ENCODE data around the gene CSF1.
"Not testable (repeated sequence)": the region's sequence is repeated elsewhere in the genome, so short reads cannot be mapped to it uniquely, and the experiment has no call there.

CSF1 gene

GRCh38 chr1:109878531-109879104 is 32.0 kb upstream of the CSF1 start:
- no peak for TF ChIP-seq POLR2A (IDR thresholded peaks at IDR 0.05; ENCODE audit: low read depth, low read length)
- no peak for FAIRE-seq

DNA sequence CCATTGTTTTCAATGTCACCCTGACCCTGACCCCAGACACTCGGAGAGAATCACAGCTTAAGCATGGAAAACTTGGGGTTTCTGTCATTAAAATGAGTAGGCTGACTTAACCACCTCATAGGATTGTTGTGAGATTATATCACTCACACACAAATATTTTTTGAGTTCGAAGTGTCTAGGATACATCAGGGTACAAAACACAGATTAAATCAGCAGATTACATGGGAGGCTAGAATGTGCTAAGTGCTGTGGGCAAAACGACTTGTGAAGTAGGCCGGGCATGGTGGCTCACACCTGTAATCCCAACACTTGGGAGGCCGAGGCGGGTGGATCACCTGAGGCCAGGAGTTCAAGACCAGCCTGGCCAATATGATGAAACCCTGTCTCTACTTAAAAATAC is 31.3 kb upstream of the CSF1 start:
- not testable (repeated sequence) for FAIRE-seq; DNase-seq (ENCODE audit: insufficient read length, low spot score)

More at GRCh38 chr1:109878531-109879104, 32.0 kb upstream of the CSF1 start:
- no peak for DNase-seq (ENCODE audit: insufficient read length, low spot score)

DNA sequence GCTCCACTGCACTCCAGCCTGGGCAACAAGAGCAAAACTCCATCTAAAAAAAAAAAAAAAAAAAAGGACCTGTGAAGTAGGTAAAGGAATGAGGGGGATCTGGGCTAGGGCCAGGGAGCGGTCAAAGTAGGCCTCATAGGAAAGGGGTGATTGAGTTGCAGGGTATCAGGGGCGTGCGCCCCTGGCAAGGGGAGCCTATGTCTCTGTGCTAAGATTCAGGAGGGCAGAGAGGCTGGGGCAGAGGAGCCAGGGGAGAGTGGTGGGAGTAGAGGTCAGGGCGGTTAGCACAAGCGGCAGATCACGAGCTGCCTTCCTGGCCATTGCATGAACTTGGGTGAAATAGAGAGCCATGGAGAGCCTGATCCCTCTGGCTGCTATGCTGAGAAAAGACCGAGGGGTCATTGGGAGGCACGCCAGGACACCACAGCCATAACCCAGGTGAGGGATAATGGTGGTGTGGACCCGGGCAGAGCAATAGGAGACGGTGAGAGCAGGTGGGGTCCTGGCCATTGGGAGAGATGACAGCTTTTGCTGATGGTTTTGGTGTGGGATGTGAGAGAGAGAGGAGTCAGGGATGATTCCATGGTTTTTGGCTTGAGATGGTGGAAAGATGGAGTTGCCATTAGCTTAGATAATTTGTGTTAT is 30.6 kb upstream of the CSF1 start:
- FAIRE-seq (no peak), DNase-seq (ENCODE audit: insufficient read length, low spot score) (no peak)
- no peak for TF ChIP-seq POLR2A (IDR thresholded peaks at IDR 0.05; ENCODE audit: low read depth, low read length)

GRCh38 chr1:109880971-109881894 is 29.4 kb upstream of the CSF1 start:
- FAIRE-seq, result no peak
- TF ChIP-seq POLR2A (IDR thresholded peaks at IDR 0.05; ENCODE audit: low read depth, low read length), result no peak
- no peak for DNase-seq (ENCODE audit: insufficient read length, low spot score)

DNA sequence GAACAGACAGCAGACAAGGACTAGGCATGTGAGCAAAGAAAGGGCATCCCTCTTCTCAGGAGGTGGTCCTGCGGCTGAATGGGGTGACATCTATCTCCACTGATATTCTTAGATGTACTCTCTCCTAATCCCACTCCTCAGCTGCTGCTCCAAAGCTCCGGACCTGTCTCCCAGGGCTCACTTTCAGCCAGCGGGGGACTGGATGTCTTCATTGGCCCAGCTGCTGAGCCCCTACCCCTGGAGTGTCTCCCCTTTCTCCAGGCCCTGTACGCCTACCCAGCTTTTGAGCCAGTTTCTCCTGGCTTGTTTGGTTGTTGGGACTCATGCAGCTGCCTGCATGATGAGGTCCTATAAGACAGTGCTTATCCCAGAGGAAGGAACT is 28.8 kb upstream of the CSF1 start:
- FAIRE-seq (no peak), DNase-seq (ENCODE audit: insufficient read length, low spot score) (no peak)
- no peak for TF ChIP-seq POLR2A (IDR thresholded peaks at IDR 0.05; ENCODE audit: low read depth, low read length)

GRCh38 chr1:109882288-109883245 is 28.1 kb upstream of the CSF1 start:
- FAIRE-seq, result no peak
- no peak for TF ChIP-seq POLR2A (IDR thresholded peaks at IDR 0.05; ENCODE audit: low read depth, low read length)
- no peak for DNase-seq (ENCODE audit: insufficient read length, low spot score)

DNA sequence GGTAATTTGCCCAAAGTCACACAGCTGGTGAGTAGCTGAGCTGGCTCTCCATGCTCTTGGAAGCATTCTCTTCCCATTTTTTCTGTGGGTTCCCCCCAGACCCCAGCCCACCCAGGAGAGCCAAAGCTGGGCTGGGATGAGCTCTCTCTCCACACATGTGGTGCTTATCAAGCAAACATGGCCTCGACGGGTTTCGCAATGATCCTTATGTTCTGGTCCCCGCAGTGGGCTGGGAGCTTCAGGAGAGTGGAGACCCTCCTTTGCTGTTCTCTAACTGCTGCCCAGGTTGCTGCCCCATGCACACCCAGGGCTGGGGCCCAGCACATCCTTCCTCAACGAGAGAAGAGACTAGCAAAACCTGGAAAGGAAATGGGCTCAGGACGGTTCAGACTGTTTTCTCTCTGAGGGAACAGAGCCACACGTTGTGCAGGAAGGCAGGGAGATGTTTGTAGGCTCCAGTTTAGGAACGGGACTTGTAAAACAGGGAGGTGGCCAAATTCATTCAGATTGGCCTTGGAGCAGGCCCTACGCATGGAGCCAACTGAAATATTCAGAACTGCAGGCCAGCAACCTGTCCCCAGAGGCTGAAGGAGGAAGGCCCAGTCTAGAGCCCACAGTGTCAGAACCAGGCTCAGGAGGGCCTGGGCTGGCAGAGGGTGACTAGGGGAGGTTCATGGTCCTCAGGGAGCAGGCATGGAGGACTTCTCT is 27.2 kb upstream of the CSF1 start:
- DNase-seq (ENCODE audit: insufficient read length, low spot score) (no peak), FAIRE-seq (no peak)
- no peak for TF ChIP-seq POLR2A (IDR thresholded peaks at IDR 0.05; ENCODE audit: low read depth, low read length)

DNA sequence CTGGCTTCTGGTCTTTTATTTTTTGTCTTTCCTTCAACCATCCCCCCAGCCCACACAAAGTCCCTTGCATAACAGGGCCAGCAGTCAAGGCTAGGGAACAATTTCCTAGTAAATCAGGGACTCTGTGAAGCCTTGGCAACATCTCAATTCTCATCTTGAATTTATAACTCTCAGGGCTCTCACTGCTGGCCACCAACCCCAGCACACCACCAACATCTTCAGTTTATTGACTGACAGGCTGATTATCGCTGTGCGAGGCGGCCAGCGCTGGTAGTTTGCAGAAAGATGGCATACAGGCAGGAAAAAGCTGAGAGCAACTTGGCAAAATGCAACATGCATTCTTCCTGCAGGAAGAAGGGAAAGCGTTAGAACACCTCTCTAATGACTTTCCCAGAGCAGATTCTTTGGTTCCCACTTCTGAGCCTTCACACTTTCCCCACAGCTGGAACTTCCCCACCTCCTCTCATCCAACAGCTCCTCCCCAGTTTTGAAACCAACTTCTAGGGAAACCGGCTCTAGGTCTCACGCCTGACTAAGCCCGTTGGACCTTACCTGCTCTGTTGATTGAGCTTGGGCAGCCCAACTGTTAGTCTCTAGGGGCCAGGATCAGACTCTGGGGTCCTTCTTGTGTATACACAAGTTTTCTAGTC is 26.3 kb upstream of the CSF1 start:
- no peak for FAIRE-seq

DNA sequence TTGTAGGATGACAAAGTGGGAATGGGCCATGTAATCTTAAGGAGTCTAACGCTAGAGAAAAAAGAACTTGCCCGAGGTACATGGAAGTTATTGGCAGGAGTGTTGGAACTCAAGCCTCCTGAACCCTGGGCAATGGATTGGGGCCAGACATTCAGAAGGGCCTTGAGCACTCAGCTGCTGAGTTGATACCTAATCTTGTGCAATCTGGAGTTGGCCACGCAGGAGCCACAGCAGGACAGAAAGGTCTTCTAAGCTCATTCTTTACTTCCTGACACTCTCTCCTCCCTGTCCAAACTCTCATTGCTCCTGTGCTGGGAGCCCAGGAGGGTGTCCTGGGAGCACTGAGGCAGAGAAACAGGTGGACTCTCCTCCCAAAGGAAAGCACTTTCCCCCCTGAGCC is 25.1 kb upstream of the CSF1 start:
- no peak for DNase-seq (ENCODE audit: insufficient read length, low spot score)

More for the DNA sequence above, 26.3 kb upstream of the CSF1 start:
- no peak for DNase-seq (ENCODE audit: insufficient read length, low spot score)
- TF ChIP-seq POLR2A (IDR thresholded peaks at IDR 0.05; ENCODE audit: low read depth, low read length), result no peak

GRCh38 chr1:109886827-109887226 is 23.8 kb upstream of the CSF1 start:
- TF ChIP-seq POLR2A (IDR thresholded peaks at IDR 0.05; ENCODE audit: low read depth, low read length), result no peak
- FAIRE-seq (no peak), DNase-seq (ENCODE audit: insufficient read length, low spot score) (no peak)

More for the DNA sequence above, 25.1 kb upstream of the CSF1 start:
- TF ChIP-seq POLR2A (IDR thresholded peaks at IDR 0.05; ENCODE audit: low read depth, low read length), result no peak
- FAIRE-seq, result no peak

GRCh38 chr1:109887271-109887670 is 23.4 kb upstream of the CSF1 start:
- no peak for DNase-seq (ENCODE audit: insufficient read length, low spot score)
- TF ChIP-seq POLR2A (IDR thresholded peaks at IDR 0.05; ENCODE audit: low read depth, low read length), result no peak
- no peak for FAIRE-seq

DNA sequence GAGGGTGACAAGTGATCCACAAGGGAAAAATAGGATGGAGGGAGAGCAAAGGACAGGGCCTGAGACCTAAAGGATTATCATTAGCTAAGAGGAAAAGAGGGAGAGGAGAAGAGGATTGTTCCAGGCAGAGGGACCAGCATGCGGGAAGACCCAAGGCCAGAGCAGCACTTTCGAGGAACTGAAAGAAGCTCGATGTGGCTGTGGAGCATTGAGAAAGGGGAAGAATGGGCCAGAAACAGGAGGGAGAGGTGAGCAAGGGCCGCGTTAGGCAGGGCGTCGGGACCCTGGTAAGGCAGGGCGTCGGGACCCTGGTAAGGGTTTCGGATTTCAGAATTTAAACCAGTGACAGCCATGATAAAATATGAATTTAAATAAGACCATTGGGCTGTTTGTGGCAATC is 22.8 kb upstream of the CSF1 start:
- no peak for TF ChIP-seq POLR2A (IDR thresholded peaks at IDR 0.05; ENCODE audit: low read depth, low read length)
- FAIRE-seq, result no peak
- no peak for DNase-seq (ENCODE audit: insufficient read length, low spot score)
